ENCODE data around the gene RTL3. TPM values are rescaled to one million over a fixed set of nuclear protein-coding genes. Genes with fewer than 3 reads are reported as not detected.
"Not testable (repeated sequence)": the region's sequence is repeated elsewhere in the genome, so short reads cannot be mapped to it uniquely, and the experiment has no call there.

RTL3 gene
- polyA plus RNA-seq, 3 donors: not detected

GRCh38 chrX:78643096-78643495 is 16.0 kb downstream of the RTL3 start:
- Histone ChIP-seq H3K4me1 (ENCODE audit: control insufficient read depth in 1 of 2, insufficient read depth in 2 of 2, low read length in 2 of 2) (no peaks in the 10 kb centered on the region), H3K27me3 (ENCODE audit: control insufficient read depth in 2 of 2, insufficient read depth in 2 of 2, low read length in 2 of 2) (no peaks in the 10 kb centered on the region), H3K27ac (ENCODE audit: low read depth in 1 of 2, low read length in 2 of 2) (no peak overlapping the region), H3K9me3 (replicated peaks in 1 of 2; ENCODE audit: control insufficient read depth in 1 of 2, insufficient read depth in 1 of 2, low read length in 2 of 2) (peaks cover 19 to 25% of the 10 kb centered on the region in 2 donors), H4K20me1 (ENCODE audit: insufficient read depth, low read length) (no peaks in the 10 kb centered on the region), H2AFZ (ENCODE audit: insufficient read depth, low read depth, low read length, poor library complexity, severe bottlenecking) (no peak overlapping the region), H3K4me3 (replicated peaks in 1 of 3; ENCODE audit: low read depth in 2 of 3, low read length in 3 of 3) (no peak overlapping the region), H3K9ac (ENCODE audit: insufficient read depth, low read length, poor library complexity, severe bottlenecking) (no peak overlapping the region), H3K4me2 (replicated peaks; ENCODE audit: extremely low read depth, low read length, poor library complexity, severe bottlenecking) (no peak overlapping the region), H3K79me2 (ENCODE audit: insufficient read depth, low read length) (no peaks in the 10 kb centered on the region), H3K36me3 (replicated peaks in 1 of 2; ENCODE audit: control insufficient read depth in 1 of 2, insufficient read depth in 2 of 2, low read length in 2 of 2) (no peaks in the 10 kb centered on the region)
- no peak for TF ChIP-seq CTCF (IDR thresholded peaks at IDR 0.05)
- Mint-ChIP-seq H3K9me3 (peaks cover 24 to 51% (median 39%) of the 10 kb centered on the region in 7 donors), H3K27ac (no peak overlapping the region), H3K36me3 (peaks cover 3 to 5% of the 10 kb centered on the region in 2 donors), H3K27me3 (ENCODE audit: low read depth in 3 of 3) (peaks cover 0 to 3% (median 0%) of the 10 kb centered on the region in 3 donors), H3K4me1 (no peaks in the 10 kb centered on the region), H3K4me3 (no peak overlapping the region)
- DNase-seq: no peak
- WGBS (ENCODE audit: insufficient coverage): no CpG with 5 or more reads among the region's 1 CpG
- intact Hi-C loops (cut with micrococcal nuclease): no loop called here

- H2AFZ ChIP-seq (ENCODE audit: insufficient read depth, low read depth, low read length, poor library complexity, severe bottlenecking); H3K4me3 Mint-ChIP-seq; H3K27ac Mint-ChIP-seq; H3K4me1 ChIP-seq (ENCODE audit: control insufficient read depth in 1 of 2, insufficient read depth in 2 of 2, low read length in 2 of 2); H3K27me3 ChIP-seq (ENCODE audit: control insufficient read depth in 2 of 2, insufficient read depth in 2 of 2, low read length in 2 of 2); H3K4me1 Mint-ChIP-seq; DNase-seq; intact Hi-C loops (cut with micrococcal nuclease); H3K4me3 ChIP-seq (replicated peaks in 1 of 3; ENCODE audit: low read depth in 2 of 3, low read length in 3 of 3); H3K36me3 Mint-ChIP-seq; H3K27ac ChIP-seq (ENCODE audit: low read depth in 1 of 2, low read length in 2 of 2); H4K20me1 ChIP-seq (ENCODE audit: insufficient read depth, low read length); H3K36me3 ChIP-seq (replicated peaks in 1 of 2; ENCODE audit: control insufficient read depth in 1 of 2, insufficient read depth in 2 of 2, low read length in 2 of 2); H3K9ac ChIP-seq (ENCODE audit: insufficient read depth, low read length, poor library complexity, severe bottlenecking); H3K4me2 ChIP-seq (replicated peaks; ENCODE audit: extremely low read depth, low read length, poor library complexity, severe bottlenecking); H3K27me3 Mint-ChIP-seq (ENCODE audit: low read depth in 3 of 3); H3K79me2 ChIP-seq (ENCODE audit: insufficient read depth, low read length): not testable (repeated sequence)
- H3K9me3 ChIP-seq (replicated peaks in 1 of 2; ENCODE audit: control insufficient read depth in 1 of 2, insufficient read depth in 1 of 2, low read length in 2 of 2): peaks cover 12 to 19% of the 10 kb centered on the region in 2 donors
- H3K9me3 Mint-ChIP-seq: peaks cover 7 to 35% (median 23%) of the 10 kb centered on the region in 7 donors
- WGBS (ENCODE audit: insufficient coverage): no CpG with 5 or more reads among the region's 1 CpG
Measured at GRCh38 chrX:78636096-78636495, 23.0 kb downstream of the RTL3 start.
